NCI-H2227 treated with DMSO at 0.1 percent for 48 hours (cell line): Measurements from ENCODE around the gene TAS2R60.
"Not testable (repeated sequence)": the region's sequence is repeated elsewhere in the genome, so short reads cannot be mapped to it uniquely, and the experiment has no call there.

Experiments
- DNase-seq: peaks from one replicate; lab custom pipeline; 2025; lab: John Stamatoyannopoulos, UW

The TAS2R60 gene

DNA sequence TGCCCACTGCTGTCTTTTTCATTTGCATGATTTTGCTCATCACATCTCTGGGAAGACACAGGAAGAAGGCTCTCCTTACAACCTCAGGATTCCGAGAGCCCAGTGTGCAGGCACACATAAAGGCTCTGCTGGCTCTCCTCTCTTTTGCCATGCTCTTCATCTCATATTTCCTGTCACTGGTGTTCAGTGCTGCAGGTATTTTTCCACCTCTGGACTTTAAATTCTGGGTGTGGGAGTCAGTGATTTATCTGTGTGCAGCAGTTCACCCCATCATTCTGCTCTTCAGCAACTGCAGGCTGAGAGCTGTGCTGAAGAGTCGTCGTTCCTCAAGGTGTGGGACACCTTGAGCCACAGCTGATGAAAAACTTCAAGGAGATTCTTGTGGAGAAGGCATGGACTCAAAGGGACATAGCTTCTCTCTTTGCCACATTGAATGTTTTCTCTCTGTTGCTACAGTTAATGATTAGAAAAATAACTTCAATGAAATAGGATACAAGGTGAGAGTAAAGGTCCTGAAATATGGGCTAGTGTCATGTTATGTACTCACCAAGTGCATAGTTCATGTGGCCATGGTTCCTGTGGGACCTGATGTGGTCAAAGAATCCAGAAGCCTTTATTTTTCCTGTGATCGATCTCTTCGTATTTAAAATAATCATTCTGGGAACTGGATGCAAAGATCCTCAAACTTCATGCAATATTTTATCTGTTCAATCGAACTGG is 970 bp downstream of the TAS2R60 start:
- no peak for DNase-seq

DNA sequence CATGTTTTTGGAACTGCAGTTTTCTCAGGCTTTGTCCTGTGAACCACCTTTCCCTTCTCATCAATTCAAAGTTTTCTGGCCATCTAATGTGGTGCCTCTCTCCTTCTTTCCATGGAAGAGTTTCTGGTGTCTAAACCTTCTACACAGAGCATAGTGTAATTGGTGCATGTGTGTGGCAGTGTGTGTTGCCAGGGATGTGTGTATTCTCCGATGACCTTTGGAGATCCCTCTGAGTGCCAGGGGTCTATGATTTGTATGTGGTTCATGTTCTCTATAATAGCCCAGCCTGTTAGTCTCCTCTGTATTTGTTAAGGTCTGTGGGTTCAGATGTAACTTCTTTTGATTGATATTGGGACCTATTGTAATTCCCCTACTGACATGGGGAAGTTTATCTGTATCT is 1.5 kb downstream of the TAS2R60 start:
- DNase-seq, result no peak

DNA sequence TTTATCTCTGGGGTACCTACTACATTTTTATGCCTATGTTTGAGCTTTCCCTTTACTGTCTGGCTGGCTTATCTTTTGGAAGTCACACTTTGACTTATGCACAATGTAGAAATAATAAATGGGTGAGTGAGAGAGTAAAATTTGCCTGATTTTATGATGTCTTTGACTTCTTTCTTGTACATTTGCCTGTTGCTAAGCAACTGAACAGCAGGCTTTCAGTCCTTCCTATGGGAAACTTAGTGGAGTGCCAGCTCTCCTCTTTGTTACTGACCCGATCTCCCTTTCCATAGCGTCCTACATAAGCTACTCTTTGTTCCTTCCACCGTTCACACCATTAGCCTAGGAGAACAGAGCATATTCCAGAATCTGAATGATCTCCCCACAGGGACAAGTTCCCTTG is 4.2 kb downstream of the TAS2R60 start:
- DNase-seq, result no peak

DNA sequence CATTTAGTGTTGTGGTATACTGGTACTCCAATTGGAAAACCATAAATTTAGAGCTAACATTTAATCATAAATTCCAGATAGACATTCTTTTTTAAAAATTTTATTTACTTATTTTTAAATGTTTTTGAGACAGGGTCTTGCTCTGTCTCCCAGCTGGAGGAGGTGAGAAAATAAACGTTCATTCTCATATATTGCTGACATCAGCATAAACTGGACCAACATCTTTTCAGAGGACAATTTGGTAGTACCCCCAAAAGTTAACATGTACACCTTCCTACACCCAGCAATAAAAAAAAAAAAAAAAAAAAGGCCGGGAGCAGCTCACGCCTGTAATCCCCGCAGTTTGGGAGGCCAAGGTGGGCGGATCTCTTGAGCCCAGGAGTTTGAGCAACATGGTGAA is 5.2 kb downstream of the TAS2R60 start:
- DNase-seq, result no peak

DNA sequence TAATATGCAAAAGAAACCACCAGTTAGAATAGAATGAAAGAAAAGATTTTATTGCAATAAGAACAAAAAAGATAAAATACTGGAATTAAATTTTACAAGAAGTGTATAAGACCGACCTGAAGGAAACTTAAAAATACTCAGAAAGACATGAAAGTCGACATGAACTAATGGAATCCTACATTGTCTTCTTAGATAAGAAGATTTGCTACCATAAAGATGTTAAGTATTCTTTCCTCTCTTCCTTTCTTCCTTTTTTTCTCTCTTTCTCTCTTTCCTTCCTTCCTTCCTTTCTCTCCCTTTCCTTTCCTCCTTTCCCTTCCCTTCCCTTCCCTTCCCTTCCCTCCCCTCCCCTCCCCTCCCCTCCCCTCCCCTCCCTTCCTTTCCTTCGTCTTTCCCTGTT is 6.5 kb downstream of the TAS2R60 start:
- DNase-seq, result no peak

DNA sequence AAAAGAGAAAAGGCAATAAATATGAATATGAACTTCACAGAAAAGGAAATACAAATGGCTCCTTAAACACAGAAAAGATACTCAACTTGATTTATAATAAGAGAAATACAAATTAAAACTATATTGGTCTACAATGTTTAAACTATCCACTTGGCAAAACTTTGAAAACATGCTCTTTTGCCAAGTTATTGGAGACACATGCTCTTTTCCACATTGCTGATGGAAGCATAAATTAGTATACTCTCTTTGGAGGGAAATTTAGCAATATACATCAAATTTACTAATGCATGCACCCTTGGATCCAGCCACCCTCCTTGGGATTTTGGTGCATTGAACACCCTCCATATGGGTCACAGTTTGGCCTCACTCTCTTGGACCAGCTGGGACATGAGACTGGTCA is 7.9 kb downstream of the TAS2R60 start:
- no peak for DNase-seq

DNA sequence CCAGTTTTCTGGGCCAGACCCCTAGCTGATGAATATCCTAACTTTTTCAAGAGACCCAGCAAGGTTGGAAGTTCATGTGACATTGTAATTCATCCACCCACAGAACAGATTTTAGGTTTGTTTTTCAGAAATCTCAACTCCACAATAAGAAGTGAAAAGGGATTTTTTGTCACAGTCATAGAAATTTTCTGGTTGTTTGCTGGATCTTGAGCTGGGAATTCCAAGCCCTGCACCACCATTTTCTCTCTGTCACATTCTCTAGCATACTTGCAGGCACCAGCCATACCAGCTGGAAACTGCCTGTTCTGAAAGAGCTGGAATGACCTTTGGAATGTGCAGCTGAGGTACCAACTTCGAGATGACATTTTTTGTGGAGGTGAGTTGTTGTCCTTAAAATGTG is 8.5 kb downstream of the TAS2R60 start:
- no peak for DNase-seq

DNA sequence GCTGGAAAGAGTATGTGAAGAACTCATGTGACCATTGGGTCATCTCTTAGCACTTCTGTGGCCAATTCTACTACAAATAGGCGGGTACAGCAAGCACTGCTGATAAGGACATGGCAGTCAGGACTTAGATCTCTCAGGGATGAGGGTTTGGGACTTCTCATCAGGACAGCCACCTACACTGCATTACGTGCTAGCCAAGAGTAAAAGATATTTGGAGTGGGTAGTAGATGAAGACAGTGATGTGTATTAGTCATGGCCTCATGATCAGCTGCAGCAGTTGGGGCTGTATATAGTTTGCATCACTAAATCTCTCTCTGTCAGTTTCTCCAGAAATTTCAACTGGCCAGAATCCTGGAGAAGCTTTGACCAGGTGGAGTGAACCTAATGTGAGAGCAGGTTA is 9.2 kb downstream of the TAS2R60 start:
- no peak for DNase-seq

DNA sequence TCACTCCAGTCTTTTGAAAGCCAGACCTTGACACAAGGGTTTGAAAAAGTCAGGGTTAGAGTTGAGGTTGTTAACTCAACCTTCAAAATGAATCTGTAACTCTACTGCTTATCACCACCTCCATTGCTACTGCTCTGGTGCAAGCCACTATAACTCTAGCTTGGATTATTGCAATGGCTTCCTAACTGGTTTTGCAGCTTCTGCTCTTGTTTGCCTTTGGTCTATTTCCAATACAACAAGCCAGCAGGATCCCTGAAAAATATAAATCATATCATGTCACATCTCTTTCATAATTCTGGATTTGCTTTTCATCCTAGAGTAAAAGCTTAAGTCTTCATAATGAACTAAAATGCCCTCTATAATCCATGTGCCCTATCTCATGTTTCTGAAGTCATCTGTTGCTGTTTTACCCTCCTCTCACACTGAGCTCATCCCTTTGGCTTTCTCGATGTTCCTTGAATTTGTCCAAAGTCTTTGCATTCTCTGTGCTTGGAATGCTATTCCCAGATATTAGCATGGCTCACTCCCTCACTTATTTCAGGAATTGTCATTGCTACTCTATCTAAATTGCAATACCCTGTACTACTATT is 10.9 kb downstream of the TAS2R60 start:
- DNase-seq, result no peak

DNA sequence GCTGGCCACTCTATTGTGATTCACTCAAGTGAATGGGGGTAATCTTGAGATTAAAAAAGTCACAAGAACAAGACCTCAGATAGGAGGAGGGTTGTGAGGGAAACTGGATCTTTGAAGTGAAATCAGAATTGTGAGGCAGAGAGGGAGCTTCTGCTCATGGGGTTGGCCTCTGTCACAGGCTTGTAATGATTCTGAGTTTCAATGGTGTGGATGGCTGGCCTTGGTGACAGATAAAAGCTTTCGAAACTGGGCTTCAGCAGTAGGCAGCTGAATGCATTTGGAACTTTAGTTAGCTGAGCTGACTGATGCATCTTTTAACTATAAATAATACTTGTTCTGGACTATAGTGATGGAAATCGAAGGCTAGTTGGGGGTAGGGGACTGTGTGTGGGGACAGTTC is 12.2 kb downstream of the TAS2R60 start:
- no peak for DNase-seq

DNA sequence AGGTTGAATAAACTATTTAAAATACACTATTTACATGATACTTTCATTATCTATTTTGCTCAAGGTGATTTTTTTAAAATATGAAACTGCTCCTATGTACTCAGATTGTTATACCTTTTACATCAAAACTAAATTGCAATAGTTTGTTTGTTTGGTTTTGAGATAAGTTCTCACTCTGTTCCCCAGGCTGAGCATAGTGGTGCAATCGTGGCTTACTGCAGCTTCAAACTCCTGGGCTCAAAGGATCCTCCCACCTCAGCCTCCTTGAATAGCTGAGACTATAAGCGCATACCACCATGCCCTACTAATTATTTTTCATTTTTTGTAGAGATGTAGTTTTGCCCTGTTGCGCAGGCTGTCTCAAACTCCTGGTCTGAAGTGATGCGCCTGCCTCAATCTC is 12.7 kb downstream of the TAS2R60 start:
- no peak for DNase-seq

DNA sequence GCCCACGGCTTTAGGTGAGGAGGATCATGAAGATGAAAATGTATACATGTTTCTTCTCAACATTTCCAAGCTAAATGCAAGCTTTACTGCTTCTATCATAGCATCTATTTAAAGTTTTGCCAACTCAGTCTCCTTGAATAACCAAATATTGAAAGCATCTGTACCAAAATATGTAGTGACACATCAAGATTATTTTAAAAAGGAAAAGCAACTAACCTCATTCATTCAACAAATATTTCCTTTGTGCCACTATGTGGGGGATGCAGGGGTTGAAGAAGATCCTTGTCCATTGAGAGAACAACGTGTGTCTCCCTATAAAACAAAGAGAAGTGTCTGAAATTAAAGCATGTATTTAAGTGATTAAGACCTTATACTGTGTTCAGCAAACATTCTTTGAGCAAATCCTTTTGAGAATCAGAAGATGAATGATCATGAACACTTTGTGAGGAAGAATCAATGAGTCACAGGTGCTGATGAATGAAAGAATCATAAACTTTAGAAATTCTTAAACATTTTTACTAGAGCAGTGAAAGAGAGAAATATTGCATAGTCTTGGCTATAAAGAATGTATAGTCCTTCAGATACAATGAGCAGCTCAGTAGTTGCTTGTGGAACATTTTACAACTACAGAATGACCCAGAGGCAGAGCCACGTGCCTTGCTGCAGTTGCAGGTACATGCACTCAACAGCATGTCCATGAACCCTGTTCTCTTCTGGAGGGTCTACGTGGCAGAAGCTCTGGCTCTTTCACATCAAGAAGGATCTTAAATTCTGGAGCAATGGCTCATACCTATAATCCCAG is 13.9 kb downstream of the TAS2R60 start:
- DNase-seq, result no peak

DNA sequence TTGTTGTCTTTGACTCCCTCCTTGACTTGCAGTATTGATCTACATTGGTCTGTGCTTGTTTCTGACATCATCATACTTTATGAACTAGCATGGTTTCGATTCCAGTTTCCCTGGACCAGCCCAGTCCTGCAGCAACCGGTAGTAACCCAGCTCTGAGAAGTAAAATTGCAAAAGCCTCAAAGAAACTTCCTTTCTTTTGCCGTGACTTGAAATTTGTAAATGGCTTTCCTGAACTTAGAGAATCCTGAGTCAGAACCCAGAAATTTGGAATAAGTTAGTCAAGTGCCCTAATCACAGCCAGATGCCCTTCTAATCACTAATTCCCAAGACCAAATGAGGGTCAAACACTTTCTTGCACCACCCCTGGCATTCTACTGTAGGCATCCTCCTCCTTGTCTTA is 15.0 kb downstream of the TAS2R60 start:
- no peak for DNase-seq

DNA sequence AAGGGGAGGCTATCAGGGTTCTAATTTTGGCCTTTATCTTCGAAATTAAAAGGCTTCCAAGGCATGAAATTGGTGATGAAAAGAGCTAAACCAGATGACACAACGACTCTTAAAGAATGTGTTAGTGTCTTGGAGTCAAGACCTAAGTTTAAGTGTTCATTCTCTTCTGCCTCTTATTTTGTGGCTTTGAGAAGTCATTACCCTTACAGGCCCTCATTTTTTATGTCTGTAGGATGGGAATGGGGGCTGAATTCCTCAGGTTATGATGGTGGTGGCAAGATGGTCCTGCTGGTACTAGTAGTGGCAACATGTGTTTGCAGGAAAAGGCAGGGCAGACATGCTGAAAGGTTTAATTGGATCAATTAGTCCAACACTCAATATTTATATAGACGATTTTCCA is 15.4 kb downstream of the TAS2R60 start:
- DNase-seq, result no peak

DNA sequence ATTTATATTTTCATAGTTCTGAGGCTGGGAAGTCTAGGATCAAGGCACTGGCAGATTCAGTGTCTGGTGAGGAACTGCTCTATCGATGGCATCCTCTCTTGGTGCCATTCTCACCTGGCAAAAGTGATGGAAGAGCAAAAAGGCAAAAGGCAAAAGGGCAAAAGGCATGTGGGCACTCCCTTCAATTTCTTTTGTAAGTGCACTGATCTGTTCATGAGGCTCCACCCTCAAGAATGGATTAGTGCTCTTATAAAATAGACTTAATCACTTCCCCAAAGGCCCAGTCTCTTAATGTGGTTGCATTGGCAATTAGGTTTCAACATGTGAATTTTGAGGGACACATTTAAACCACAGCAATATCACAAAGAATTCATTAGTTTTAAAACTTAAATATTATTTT is 16.1 kb downstream of the TAS2R60 start:
- DNase-seq, result no peak

DNA sequence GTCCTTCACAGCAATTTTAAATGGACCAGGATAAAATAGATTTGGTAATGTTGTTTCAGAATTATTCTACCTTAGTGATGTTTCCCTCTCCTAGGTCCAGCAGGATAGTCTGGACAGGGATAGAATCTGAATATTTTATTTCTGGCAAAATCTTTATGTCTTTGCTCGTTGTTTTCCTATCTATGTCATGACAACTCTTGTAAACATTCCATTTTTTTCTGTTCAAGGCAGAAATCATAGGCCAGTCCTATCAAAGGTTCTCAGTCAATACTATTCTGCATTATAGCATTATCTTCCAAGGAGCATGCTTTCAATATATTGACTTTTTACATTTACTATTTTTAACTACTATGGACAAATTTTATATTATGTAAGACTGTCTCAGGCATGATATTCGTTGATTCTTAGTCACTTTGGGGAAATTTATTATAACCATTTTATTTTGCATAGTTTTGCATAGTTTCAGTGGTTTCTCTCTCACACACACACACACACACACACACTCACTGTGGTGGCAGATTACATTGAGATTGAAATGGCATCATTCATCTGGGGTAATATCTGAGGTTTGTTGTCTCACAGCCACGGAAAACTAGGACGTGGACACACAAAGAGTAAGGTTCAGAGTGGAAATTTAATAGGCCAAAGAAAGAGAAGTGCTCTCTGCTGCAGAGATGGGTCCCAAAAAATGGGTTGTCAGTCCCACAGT is 17.2 kb downstream of the TAS2R60 start:
- no peak for DNase-seq

DNA sequence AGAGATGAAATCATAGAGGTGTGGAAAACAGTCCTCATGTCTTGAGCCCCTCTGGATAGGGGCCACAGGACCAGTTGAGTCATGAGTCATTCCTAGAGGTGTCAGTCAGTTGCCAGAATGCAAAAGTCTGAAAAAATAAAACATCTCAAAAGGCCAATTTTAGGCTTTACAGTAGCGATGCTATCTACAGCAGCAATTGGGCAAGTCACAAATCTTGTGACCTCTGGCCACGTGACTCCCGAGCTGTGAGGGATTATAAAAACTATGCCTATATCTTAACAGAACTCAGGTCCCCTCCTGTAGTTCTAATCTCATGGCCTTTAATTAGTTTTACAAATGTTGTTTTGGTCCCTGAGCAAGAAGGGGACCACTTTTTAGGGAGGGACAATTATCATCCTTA is 18.8 kb downstream of the TAS2R60 start:
- DNase-seq, result no peak

DNA sequence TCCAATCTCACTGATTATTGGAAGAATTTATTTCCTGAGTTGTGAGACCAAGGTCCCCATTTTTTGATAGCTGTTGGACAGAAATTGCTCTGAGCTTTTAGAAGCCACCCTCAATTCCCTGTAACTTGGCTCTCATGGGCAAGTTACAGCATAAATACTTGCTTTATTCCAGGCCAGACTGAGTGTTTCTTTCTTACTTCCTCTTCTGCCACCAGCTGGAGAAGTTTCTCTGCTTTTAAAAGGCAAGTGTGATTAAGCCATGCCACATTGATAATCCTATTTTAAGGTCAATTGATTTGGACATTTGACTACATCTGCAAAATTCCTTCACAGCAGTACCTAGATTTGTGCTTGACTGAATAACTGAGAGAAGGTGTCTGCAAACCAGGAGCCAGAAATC is 20.3 kb downstream of the TAS2R60 start:
- DNase-seq, result no peak

DNA sequence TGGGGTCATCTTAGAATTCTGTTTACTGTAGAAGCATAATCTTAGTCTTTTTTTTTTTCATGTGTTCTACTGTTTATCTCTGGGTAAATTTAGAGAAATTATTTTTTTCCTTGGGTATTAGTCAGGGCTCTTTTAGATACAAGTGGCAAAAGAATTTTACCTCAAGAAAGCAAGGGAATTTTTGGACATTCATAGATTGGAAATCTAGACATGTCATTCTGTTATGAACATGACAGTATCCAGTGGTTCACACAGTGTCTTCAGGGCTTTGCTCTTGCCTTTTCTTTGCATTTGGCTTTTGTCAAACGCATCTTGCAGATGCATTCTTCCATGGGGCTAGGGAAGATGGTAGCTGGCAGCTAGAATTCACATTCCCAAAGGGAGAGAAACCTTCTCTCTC is 20.7 kb downstream of the TAS2R60 start:
- DNase-seq, result no peak

DNA sequence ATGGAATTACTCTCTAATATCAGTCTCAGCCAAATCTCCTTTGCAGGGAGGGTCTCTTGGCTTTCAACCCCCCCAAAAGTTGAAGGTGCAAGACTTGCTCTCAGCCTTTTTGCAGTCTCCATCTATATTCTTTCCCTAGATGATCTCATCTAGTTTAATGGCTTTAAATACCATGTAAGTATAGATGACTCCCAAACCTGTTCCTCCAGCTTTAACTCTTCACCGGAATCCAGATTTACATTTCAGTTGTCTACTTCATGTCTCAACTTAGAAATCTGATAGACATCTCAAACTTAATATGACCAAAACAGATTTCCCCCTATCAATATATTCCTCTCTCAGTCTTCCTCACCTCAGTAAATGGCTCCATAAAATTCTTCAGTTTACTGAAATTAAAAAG is 24.5 kb downstream of the TAS2R60 start:
- no peak for DNase-seq

DNA sequence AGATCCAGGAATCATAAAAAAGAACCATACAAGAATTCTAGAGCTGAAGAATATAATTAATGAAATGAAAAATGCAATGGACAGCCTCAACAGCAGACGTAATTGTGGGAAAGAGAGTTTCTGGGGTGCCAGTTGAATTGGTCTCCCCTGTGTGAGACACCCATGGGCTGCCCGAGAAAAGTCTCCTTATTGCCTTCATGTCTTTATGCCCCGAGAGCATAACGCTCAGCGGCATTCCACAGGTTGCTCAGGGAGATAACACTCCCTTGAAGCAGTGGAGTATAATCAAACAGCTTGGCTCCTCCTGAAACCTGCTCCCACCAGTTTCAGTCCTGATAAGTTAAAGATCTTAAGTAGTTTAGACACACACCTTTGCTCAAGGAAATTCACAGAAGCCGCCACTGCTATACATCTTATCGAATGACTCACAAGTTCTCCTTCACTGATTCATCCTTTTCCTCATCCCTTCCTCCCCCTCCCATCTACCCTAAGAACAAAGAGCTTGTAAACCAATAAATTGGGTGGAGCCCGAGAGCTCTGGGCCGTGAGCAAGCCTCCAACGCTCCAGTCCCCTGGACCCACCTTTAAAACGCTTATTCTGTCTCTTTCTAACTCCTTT is 28.9 kb downstream of the TAS2R60 start:
- not testable (repeated sequence) for DNase-seq

DNA sequence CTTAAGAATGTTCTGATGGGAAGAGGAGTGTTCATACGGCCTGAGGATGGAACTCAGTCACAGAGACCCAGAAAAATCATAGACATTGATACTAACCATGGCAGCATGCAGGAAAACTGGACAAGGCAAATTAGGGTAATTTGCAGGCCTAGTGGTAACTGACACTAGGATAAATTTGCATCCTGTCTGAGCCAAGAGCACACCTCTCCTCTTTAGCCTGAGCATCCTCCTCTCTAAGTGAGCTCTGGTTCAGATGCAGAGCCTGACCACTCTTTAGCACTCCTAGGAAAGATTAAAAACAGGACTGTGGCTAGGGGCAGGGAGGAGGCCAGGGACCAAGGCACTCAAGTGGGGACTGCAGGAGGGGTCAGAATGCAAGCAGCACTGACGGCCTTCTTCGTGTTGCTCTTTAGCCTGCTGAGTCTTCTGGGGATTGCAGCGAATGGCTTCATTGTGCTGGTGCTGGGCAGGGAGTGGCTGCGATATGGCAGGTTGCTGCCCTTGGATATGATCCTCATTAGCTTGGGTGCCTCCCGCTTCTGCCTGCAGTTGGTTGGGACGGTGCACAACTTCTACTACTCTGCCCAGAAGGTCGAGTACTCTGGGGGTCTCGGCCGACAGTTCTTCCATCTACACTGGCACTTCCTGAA is 34.4 kb downstream of the TAS2R60 start, which contains the start of gene TAS2R41:
TSS of gene TAS2R41 (plus strand) at position 373 of the 650 bp plus-strand sequence. CDS start at position 373, 0 bp downstream.
- no peak for DNase-seq
